Keratinocyte (primary cell): ENCODE data around the gene TMEM184C. TPM values are rescaled to one million over a fixed set of nuclear protein-coding genes. Genes with fewer than 3 reads are reported as not detected.

Source experiments
- DNase-seq: peaks from one replicate; pipeline ENCODE4 v3.0.0-alpha.2; 2011; ENCODE audit warnings: low read depth, missing footprints, low spot score
- FAIRE-seq: peaks from 2 replicates; lab custom pipeline; 2011; peaks lifted over from hg19 to GRCh38; lab: Jason Lieb, UNC
- H2AFZ ChIP-seq: 2 replicates; pipeline ENCODE4 v1.6.0; 2012; ENCODE audit warnings: low read length, control low read depth, inconsistent platforms; ENCODE audit not compliant: control insufficient read depth
- H3K27ac ChIP-seq: 2 replicates; pipeline ENCODE4 v1.5.1; 2011; ENCODE audit warnings: low read length; ENCODE audit not compliant: control insufficient read depth, insufficient read depth
- H3K27me3 ChIP-seq: 3 replicates; pipeline ENCODE4 v1.6.0; 2011; ENCODE audit warnings: low read length; ENCODE audit not compliant: control insufficient read depth, insufficient read depth; ENCODE audit errors: extremely low read depth
- H3K36me3 ChIP-seq, 2 experiments: 2 replicates in 1 of 2; 3 replicates in 1 of 2; pipeline ENCODE4 v1.5.1; 2011; ENCODE audit warnings: low read length in 2 of 2, mild to moderate bottlenecking in 1 of 2; ENCODE audit not compliant: control insufficient read depth in 2 of 2, insufficient read depth in 2 of 2; ENCODE audit errors: extremely low read depth in 1 of 2
- H3K4me1 ChIP-seq: 3 replicates; pipeline ENCODE4 v1.5.1; 2011; ENCODE audit warnings: low read length; ENCODE audit not compliant: control insufficient read depth, insufficient read depth; ENCODE audit errors: extremely low read depth
- H3K4me2 ChIP-seq: 3 replicates; pipeline ENCODE4 v1.6.0; 2011; ENCODE audit warnings: low read depth, low read length; ENCODE audit not compliant: control insufficient read depth, insufficient read depth; ENCODE audit errors: extremely low read depth
- H3K4me3 ChIP-seq, 3 experiments: fragments of 200-600 bp in 1 of 3; sonication (generic) in 1 of 3; 2 replicates in 2 of 3; 3 replicates in 1 of 3; pipeline ENCODE4 v1.5.1; 2011 to 2016; ENCODE audit warnings: low read length in 3 of 3, mild to moderate bottlenecking in 3 of 3, control low read depth in 2 of 3, inconsistent platforms in 1 of 3, low read depth in 1 of 3, mixed read lengths in 1 of 3, mixed run types in 1 of 3, moderate library complexity in 1 of 3; ENCODE audit not compliant: control insufficient read depth in 2 of 3, insufficient read depth in 2 of 3; ENCODE audit errors: extremely low read depth in 1 of 3
- H3K79me2 ChIP-seq: 2 replicates; pipeline ENCODE4 v1.6.0; 2012; ENCODE audit warnings: low read length; ENCODE audit not compliant: control insufficient read depth, insufficient read depth
- H3K9ac ChIP-seq: 3 replicates; pipeline ENCODE4 v1.6.0; 2011; ENCODE audit warnings: low read length; ENCODE audit not compliant: control insufficient read depth, insufficient read depth; ENCODE audit errors: extremely low read depth
- H3K9me1 ChIP-seq: 3 replicates; pipeline ENCODE4 v1.6.0; 2011; ENCODE audit warnings: low read length; ENCODE audit not compliant: control insufficient read depth, insufficient read depth; ENCODE audit errors: extremely low read depth
- H3K9me3 ChIP-seq: 2 replicates; pipeline ENCODE4 v1.5.1; 2012; ENCODE audit warnings: low read depth, low read length; ENCODE audit not compliant: control insufficient read depth
- H4K20me1 ChIP-seq: 3 replicates; pipeline ENCODE4 v1.6.0; 2011; ENCODE audit warnings: low read length; ENCODE audit not compliant: control insufficient read depth, insufficient read depth; ENCODE audit errors: extremely low read depth
- CTCF ChIP-seq, 3 experiments: IDR thresholded peaks in 1 of 3; conservative IDR thresholded peaks in 1 of 3; optimal IDR thresholded peaks in 1 of 3; 2 replicates in 2 of 3; 3 replicates in 1 of 3; pipeline versions ENCODE3 to v1.5.1; 2011; ENCODE audit warnings: low read length in 3 of 3, mild to moderate bottlenecking in 3 of 3, moderate library complexity in 2 of 3, control low read depth in 1 of 3, inconsistent platforms in 1 of 3; ENCODE audit not compliant: insufficient read depth in 2 of 3; ENCODE audit errors: extremely low read depth in 1 of 3
- EZH2 ChIP-seq: IDR thresholded peaks from one replicate; pipeline ENCODE4 v1.6.1; 2012; ENCODE audit warnings: inconsistent platforms, mild to moderate bottlenecking, low read length, moderate library complexity
- dilution Hi-C: fragments of 300-500 bp; cut with MboI; formaldehyde crosslinking; loops from one replicate; pipeline ENCODE4 v1.7.0; 2020; ENCODE audit warnings: low sequenced_read_pairs; ENCODE audit not compliant: extremely low pct_ligation_motif_present
- polyA plus RNA-seq, 5 experiments: library from polyadenylated mRNA; depleted of rRNA in 3 of 5; stranded (reverse) in 3 of 5; stranded (forward) in 1 of 5; unstranded in 1 of 5; fragments of >200 nt; gene quantifications; 1 replicate in 1 of 5; 2 replicates in 3 of 5; 3 replicates in 1 of 5; pipeline versions ENCODE4 v1.2.1 to v1.2.3, GENCODE V29; 2011 to 2012; ENCODE audit warnings: missing spikeins in 2 of 5, low read depth in 1 of 5, low replicate concordance in 1 of 5

TMEM184C gene
- polyA plus RNA-seq, 1 donor (not counting 4 experiments of a cell fraction or from before 2014, with no cell fraction given), result 32.2 TPM

- Histone ChIP-seq H3K27ac (no peak overlapping the region), H3K9ac (no peak overlapping the region), H3K79me2 (no peaks in the 10 kb centered on the region), H3K36me3 (no peaks in the 10 kb centered on the region), H3K27me3 (no peaks in the 10 kb centered on the region), H4K20me1 (no peaks in the 10 kb centered on the region), H3K4me1 (peaks cover 5% of the 10 kb centered on the region), H3K9me1 (no peaks in the 10 kb centered on the region), H3K4me3 (no peak overlapping the region), H3K4me2 (no peak overlapping the region), H2AFZ (peak overlapping the region; percentile 24), H3K9me3 (no peaks in the 10 kb centered on the region)
- no peak for TF ChIP-seq CTCF (optimal IDR thresholded peaks at IDR 0.05 in 1 of 3, IDR thresholded peaks at IDR 0.05 in 1 of 3, conservative IDR thresholded peaks at IDR 0.05 in 1 of 3; ENCODE audit: extremely low read depth in 1 of 3, insufficient read depth in 2 of 3, low read length in 3 of 3)
- no peak for TF ChIP-seq EZH2
- FAIRE-seq (no peak), DNase-seq (no peak)
- dilution Hi-C loops, result no loop called here
These were observed 36.8 kb upstream of the TMEM184C start for GRCh38 chr4:147580396-147580795.

GRCh38 chr4:147581606-147582350 is 35.4 kb upstream of the TMEM184C start:
- Histone ChIP-seq H3K9me3 (no peaks in the 10 kb centered on the region), H4K20me1 (no peaks in the 10 kb centered on the region), H3K4me1 (peaks cover 5% of the 10 kb centered on the region), H3K36me3 (no peaks in the 10 kb centered on the region), H3K27ac (no peak overlapping the region), H3K4me3 (no peak overlapping the region), H3K9me1 (no peaks in the 10 kb centered on the region), H2AFZ (no peak overlapping the region), H3K79me2 (no peaks in the 10 kb centered on the region), H3K9ac (no peak overlapping the region), H3K27me3 (no peaks in the 10 kb centered on the region), H3K4me2 (no peak overlapping the region)
- FAIRE-seq (peak; percentile 36), DNase-seq (no peak)
- TF ChIP-seq CTCF (optimal IDR thresholded peaks at IDR 0.05 in 1 of 3, IDR thresholded peaks at IDR 0.05 in 1 of 3, conservative IDR thresholded peaks at IDR 0.05 in 1 of 3; ENCODE audit: extremely low read depth in 1 of 3, insufficient read depth in 2 of 3, low read length in 3 of 3) (no peak), EZH2 (no peak)
- dilution Hi-C loops, result no loop called here
